Spinal cord (tissue), 10 donors: ENCODE measurements around the gene ABLIM3. TPM values are rescaled to one million over a fixed set of nuclear protein-coding genes. Genes with fewer than 3 reads are reported as not detected.

Source experiments
- DNase-seq, 6 donors: peaks; one replicate each; pipeline versions ENCODE4 v3.0.0 to v3.0.0-alpha.2; 2013 to 2015; ENCODE audit warnings: low spot score in 6 of 6, low read depth in 4 of 6
- H3K27ac ChIP-seq: one replicate; pipeline ENCODE4 v1.5.1; 2013; ENCODE audit warnings: low read depth, low read length, control low read depth
- H3K27me3 ChIP-seq: one replicate; pipeline ENCODE4 v1.6.1; 2013; ENCODE audit warnings: low read length; ENCODE audit not compliant: control insufficient read depth, insufficient read depth
- H3K36me3 ChIP-seq: one replicate; pipeline ENCODE4 v1.6.1; 2013; ENCODE audit warnings: low read length; ENCODE audit not compliant: control insufficient read depth, insufficient read depth
- H3K4me1 ChIP-seq: one replicate; pipeline ENCODE4 v1.6.1; 2013; ENCODE audit warnings: low read length; ENCODE audit not compliant: control insufficient read depth, insufficient read depth
- H3K4me3 ChIP-seq: one replicate; pipeline ENCODE4 v1.5.1; 2013; ENCODE audit warnings: low read depth, low read length, control low read depth
- H3K9me3 ChIP-seq: one replicate; pipeline ENCODE4 v1.6.1; 2013; ENCODE audit warnings: low read length; ENCODE audit not compliant: control insufficient read depth, insufficient read depth
- whole genome bisulfite sequencing: methylation state at CpG from one replicate; pipeline ENCODE4 v1.1.5; 2013; ENCODE audit warnings: missing lambda C conversion rate; ENCODE audit not compliant: insufficient coverage; 5-methylcytosine and 5-hydroxymethylcytosine counted together
- polyA plus RNA-seq, 2 donors: library from polyadenylated mRNA; unstranded; fragments of 120-200 nt; gene quantifications; one replicate each; pipeline ENCODE4 v1.2.1, GENCODE V29; 2013; ENCODE audit not compliant: insufficient read length in 2 of 2
- total RNA-seq, 2 donors: library from RNA; depleted of rRNA in 1 of 2; stranded (reverse); fragments of 120-200 nt in 1 of 2; fragments of >200 nt in 1 of 2; gene quantifications; one replicate each; pipeline versions ENCODE4 v1.2.3 to v1.2.4, GENCODE V29; 2013 to 2014
- donor health status: healthy.

ABLIM3 gene
- total and polyA plus RNA-seq, 4 donors: 32.6 to 94.7 (median 61.3) TPM

- no peak overlapping the region for H3K4me3 ChIP-seq
- no peak overlapping the region for H3K27ac ChIP-seq
- no peaks in the 10 kb centered on the region for H3K4me1 ChIP-seq
- WGBS: no CpG with 5 or more reads among the region's 1 CpG
- H3K9me3 ChIP-seq: no peaks in the 10 kb centered on the region
- DNase-seq: no peak
- no peaks in the 10 kb centered on the region for H3K36me3 ChIP-seq
- no peaks in the 10 kb centered on the region for H3K27me3 ChIP-seq
Measured at GRCh38 chr5:149117970-149118369, 23.3 kb upstream of the ABLIM3 start.

GRCh38 chr5:149118463-149118862 lies 22.8 kb upstream of the ABLIM3 start:
- Histone ChIP-seq H3K4me1 (no peaks in the 10 kb centered on the region), H3K9me3 (no peaks in the 10 kb centered on the region), H3K4me3 (no peak overlapping the region), H3K36me3 (no peaks in the 10 kb centered on the region), H3K27me3 (no peaks in the 10 kb centered on the region), H3K27ac (no peak overlapping the region)
- no peak for DNase-seq

- 63% methylated on average over 2 of the region's 2 CpGs for WGBS
- Histone ChIP-seq H3K4me1 (no peaks in the 10 kb centered on the region), H3K4me3 (no peak overlapping the region), H3K9me3 (no peaks in the 10 kb centered on the region), H3K27me3 (peaks cover 4% of the 10 kb centered on the region), H3K36me3 (no peaks in the 10 kb centered on the region), H3K27ac (no peak overlapping the region)
- DNase-seq: no peak
Measured at GRCh38 chr5:149121145-149121544, 20.1 kb upstream of the ABLIM3 start.

- no peak for DNase-seq
- Histone ChIP-seq H3K27me3 (peaks cover 4% of the 10 kb centered on the region), H3K4me1 (no peaks in the 10 kb centered on the region), H3K27ac (no peak overlapping the region), H3K36me3 (no peaks in the 10 kb centered on the region), H3K9me3 (no peaks in the 10 kb centered on the region), H3K4me3 (no peak overlapping the region)
- WGBS: 74% methylated on average over 9 of the region's 9 CpGs
Measured at GRCh38 chr5:149123211-149123610, 18.1 kb upstream of the ABLIM3 start.

- no peaks in the 10 kb centered on the region for H3K36me3 ChIP-seq
- 55% methylated on average over 5 of the region's 12 CpGs for WGBS
- H3K27me3 ChIP-seq: peaks cover 4% of the 10 kb centered on the region
- no peak overlapping the region for H3K4me3 ChIP-seq
- H3K4me1 ChIP-seq: no peaks in the 10 kb centered on the region
- H3K27ac ChIP-seq: no peak overlapping the region
- no peaks in the 10 kb centered on the region for H3K9me3 ChIP-seq
- no peak for DNase-seq
Measured at GRCh38 chr5:149125386-149125891, 15.9 kb upstream of the ABLIM3 start.

- no peak overlapping the region for H3K4me3 ChIP-seq
Measured at GRCh38 chr5:149126906-149127305, 14.4 kb upstream of the ABLIM3 start.

GRCh38 chr5:149127394-149127955 lies 13.8 kb upstream of the ABLIM3 start:
- Histone ChIP-seq H3K4me1 (no peaks in the 10 kb centered on the region), H3K27ac (no peak overlapping the region), H3K9me3 (no peaks in the 10 kb centered on the region), H3K4me3 (no peak overlapping the region), H3K36me3 (no peaks in the 10 kb centered on the region), H3K27me3 (peaks cover 4% of the 10 kb centered on the region)
- no peak for DNase-seq
- no CpG with 5 or more reads among the region's 3 CpGs for WGBS

More at GRCh38 chr5:149126906-149127305, 14.4 kb upstream of the ABLIM3 start:
- Histone ChIP-seq H3K27me3 (peaks cover 4% of the 10 kb centered on the region), H3K27ac (no peak overlapping the region), H3K36me3 (no peaks in the 10 kb centered on the region), H3K9me3 (no peaks in the 10 kb centered on the region), H3K4me1 (no peaks in the 10 kb centered on the region)
- 55% methylated on average over 4 of the region's 6 CpGs for WGBS
- DNase-seq: no peak

GRCh38 chr5:149128023-149128875 lies 13.0 kb upstream of the ABLIM3 start:
- Histone ChIP-seq H3K9me3 (no peaks in the 10 kb centered on the region), H3K4me1 (no peaks in the 10 kb centered on the region), H3K36me3 (no peaks in the 10 kb centered on the region), H3K27me3 (peaks cover 4% of the 10 kb centered on the region), H3K4me3 (no peak overlapping the region), H3K27ac (no peak overlapping the region)
- WGBS: 84% methylated on average over 4 of the region's 13 CpGs
- peak in 2 of 6 donors; percentile 27 to 49 for DNase-seq

- WGBS: no CpG with 5 or more reads among the region's 1 CpG
- H3K36me3 ChIP-seq: no peaks in the 10 kb centered on the region
- no peak overlapping the region for H3K27ac ChIP-seq
- H3K27me3 ChIP-seq: peaks cover 4% of the 10 kb centered on the region
- no peak for DNase-seq
- H3K4me3 ChIP-seq: no peak overlapping the region
- no peaks in the 10 kb centered on the region for H3K4me1 ChIP-seq
- no peaks in the 10 kb centered on the region for H3K9me3 ChIP-seq
Measured at GRCh38 chr5:149129181-149129580, 12.1 kb upstream of the ABLIM3 start.
